ENCODE measurements around the gene EBF3. TPM values are rescaled to one million over a fixed set of nuclear protein-coding genes. Genes with fewer than 3 reads are reported as not detected.

The EBF3 gene
- total RNA-seq, 1 donor from 2014 or later, result 0.07 TPM

- Mint-ChIP-seq H3K4me1 (ENCODE audit: low read depth, unreplicated experiment) (no peaks in the 10 kb centered on the region), H3K36me3 (ENCODE audit: low read depth, unreplicated experiment) (no peaks in the 10 kb centered on the region), H3K9me3 (ENCODE audit: unreplicated experiment) (no peaks in the 10 kb centered on the region), H3K27ac (ENCODE audit: unreplicated experiment) (no peak overlapping the region), H3K27me3 (ENCODE audit: low read depth, unreplicated experiment) (peaks cover 6% of the 10 kb centered on the region), H3K4me3 (ENCODE audit: unreplicated experiment) (no peak overlapping the region)
- H3K4me1 ChIP-seq (ENCODE audit: insufficient read depth, low read length), result no peaks in the 10 kb centered on the region
- no peak overlapping the region for H3K9ac ChIP-seq (ENCODE audit: low read length)
- peaks cover 6% of the 10 kb centered on the region for H3K9me3 ChIP-seq (ENCODE audit: insufficient read depth, low read depth, low read length)
- no peak overlapping the region for H2AFZ ChIP-seq (ENCODE audit: low read depth, low read length)
- H3K27ac ChIP-seq (ENCODE audit: low read depth, low read length), result no peak overlapping the region
- no peaks in the 10 kb centered on the region for H3K36me3 ChIP-seq (ENCODE audit: insufficient read depth, low read length)
- DNase-seq (ENCODE audit: low read depth) (no peak), FAIRE-seq (no peak)
- TF ChIP-seq EZH2 (IDR thresholded peaks at IDR 0.05; ENCODE audit: insufficient read depth, low read length), result no peak
- no peak for TF ChIP-seq CTCF (IDR thresholded peaks at IDR 0.05; ENCODE audit: insufficient read depth, low read depth, low read length)
- H3K4me3 ChIP-seq (ENCODE audit: insufficient read depth, low read depth, low read length), result no peak overlapping the region
- no peaks in the 10 kb centered on the region for H3K27me3 ChIP-seq (ENCODE audit: insufficient read depth, low read length)
- H3K79me2 ChIP-seq (ENCODE audit: insufficient read depth, low read length), result no peaks in the 10 kb centered on the region
- no peaks in the 10 kb centered on the region for H4K20me1 ChIP-seq (ENCODE audit: insufficient read depth, low read length)
- H3K4me2 ChIP-seq (ENCODE audit: low read length), result no peak overlapping the region
Observed at GRCh38 chr10:129839285-129840195, 124.5 kb downstream of the EBF3 start.

- Histone ChIP-seq H2AFZ (ENCODE audit: low read depth, low read length) (no peak overlapping the region), H3K27ac (ENCODE audit: low read depth, low read length) (no peak overlapping the region), H3K36me3 (ENCODE audit: insufficient read depth, low read length) (no peaks in the 10 kb centered on the region), H3K79me2 (ENCODE audit: insufficient read depth, low read length) (no peaks in the 10 kb centered on the region), H3K9me3 (ENCODE audit: insufficient read depth, low read depth, low read length) (peaks cover 6% of the 10 kb centered on the region), H3K4me2 (ENCODE audit: low read length) (no peak overlapping the region), H3K9ac (ENCODE audit: low read length) (no peak overlapping the region), H3K27me3 (ENCODE audit: insufficient read depth, low read length) (no peaks in the 10 kb centered on the region), H3K4me1 (ENCODE audit: insufficient read depth, low read length) (no peaks in the 10 kb centered on the region), H4K20me1 (ENCODE audit: insufficient read depth, low read length) (no peaks in the 10 kb centered on the region), H3K4me3 (ENCODE audit: insufficient read depth, low read depth, low read length) (no peak overlapping the region)
- no peaks in the 10 kb centered on the region for H3K36me3 Mint-ChIP-seq (ENCODE audit: low read depth, unreplicated experiment)
- DNase-seq (ENCODE audit: low read depth), result no peak
- no peaks in the 10 kb centered on the region for H3K9me3 Mint-ChIP-seq (ENCODE audit: unreplicated experiment)
- H3K4me1 Mint-ChIP-seq (ENCODE audit: low read depth, unreplicated experiment), result no peaks in the 10 kb centered on the region
- no peak for FAIRE-seq
- no peak overlapping the region for H3K4me3 Mint-ChIP-seq (ENCODE audit: unreplicated experiment)
- TF ChIP-seq EZH2 (IDR thresholded peaks at IDR 0.05; ENCODE audit: insufficient read depth, low read length) (no peak), CTCF (IDR thresholded peaks at IDR 0.05; ENCODE audit: insufficient read depth, low read depth, low read length) (no peak)
- no peak overlapping the region for H3K27ac Mint-ChIP-seq (ENCODE audit: unreplicated experiment)
- H3K27me3 Mint-ChIP-seq (ENCODE audit: low read depth, unreplicated experiment), result peaks cover 8% of the 10 kb centered on the region
Observed at GRCh38 chr10:129838794-129839193, 125.3 kb downstream of the EBF3 start.

Measured in astrocyte (in vitro differentiated cells and primary cell).